GM13976 (cell line): Measurements from ENCODE around the gene JPT2.

ENCODE experiments used
- DNase-seq: peaks from one replicate; pipeline ENCODE4 v3.0.0; 2012; ENCODE audit warnings: low spot score
- in situ Hi-C: fragments of 300-500 bp; cut with MboI; formaldehyde crosslinking; loops from one replicate; pipeline ENCODE4 v1.12.0; 2022; ENCODE audit warnings: low sequenced_read_pairs, mixed read lengths, inconsistent platforms; ENCODE audit not compliant: unreplicated experiment
- TF ChIP-seq, protein P1 (sequence below): IDR thresholded peaks from 2 replicates; pipeline ENCODE4 v1.5.1; 2012; ENCODE audit warnings: borderline replicate concordance, mild to moderate bottlenecking; ENCODE audit not compliant: insufficient read depth; ENCODE audit errors: extremely low read depth, missing control alignments, control extremely low read depth

Gene JPT2

DNA sequence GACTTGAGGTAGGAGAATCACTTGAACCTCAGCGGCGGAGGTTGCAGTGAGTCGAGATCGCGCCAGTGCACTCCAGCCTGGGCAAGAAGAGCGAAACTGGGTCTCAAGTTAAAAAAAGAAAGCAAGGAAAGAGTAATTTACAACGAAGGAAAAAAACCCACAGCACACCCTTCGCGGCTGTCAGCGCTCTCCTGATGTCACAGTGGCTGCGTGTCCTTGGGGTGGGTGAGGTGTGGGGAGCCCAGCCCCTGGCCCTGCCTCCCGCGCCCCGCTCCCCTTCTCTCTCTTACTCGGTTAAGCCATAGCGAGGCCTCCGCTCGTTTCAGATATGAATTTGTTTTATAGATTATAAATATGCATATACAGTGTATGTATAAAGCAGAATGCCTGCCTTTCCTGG is 740 bp upstream of the JPT2 start:
- in situ Hi-C loops: no loop called here
- DNase-seq: no peak
- TF ChIP-seq, protein P1, sequence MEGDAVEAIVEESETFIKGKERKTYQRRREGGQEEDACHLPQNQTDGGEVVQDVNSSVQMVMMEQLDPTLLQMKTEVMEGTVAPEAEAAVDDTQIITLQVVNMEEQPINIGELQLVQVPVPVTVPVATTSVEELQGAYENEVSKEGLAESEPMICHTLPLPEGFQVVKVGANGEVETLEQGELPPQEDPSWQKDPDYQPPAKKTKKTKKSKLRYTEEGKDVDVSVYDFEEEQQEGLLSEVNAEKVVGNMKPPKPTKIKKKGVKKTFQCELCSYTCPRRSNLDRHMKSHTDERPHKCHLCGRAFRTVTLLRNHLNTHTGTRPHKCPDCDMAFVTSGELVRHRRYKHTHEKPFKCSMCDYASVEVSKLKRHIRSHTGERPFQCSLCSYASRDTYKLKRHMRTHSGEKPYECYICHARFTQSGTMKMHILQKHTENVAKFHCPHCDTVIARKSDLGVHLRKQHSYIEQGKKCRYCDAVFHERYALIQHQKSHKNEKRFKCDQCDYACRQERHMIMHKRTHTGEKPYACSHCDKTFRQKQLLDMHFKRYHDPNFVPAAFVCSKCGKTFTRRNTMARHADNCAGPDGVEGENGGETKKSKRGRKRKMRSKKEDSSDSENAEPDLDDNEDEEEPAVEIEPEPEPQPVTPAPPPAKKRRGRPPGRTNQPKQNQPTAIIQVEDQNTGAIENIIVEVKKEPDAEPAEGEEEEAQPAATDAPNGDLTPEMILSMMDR: no peak

GRCh38 chr16:1678500-1679098 is 520 bp downstream of the JPT2 start:
- no peak for DNase-seq
- TF ChIP-seq, protein P1: no peak
- in situ Hi-C loops: no loop called here

DNA sequence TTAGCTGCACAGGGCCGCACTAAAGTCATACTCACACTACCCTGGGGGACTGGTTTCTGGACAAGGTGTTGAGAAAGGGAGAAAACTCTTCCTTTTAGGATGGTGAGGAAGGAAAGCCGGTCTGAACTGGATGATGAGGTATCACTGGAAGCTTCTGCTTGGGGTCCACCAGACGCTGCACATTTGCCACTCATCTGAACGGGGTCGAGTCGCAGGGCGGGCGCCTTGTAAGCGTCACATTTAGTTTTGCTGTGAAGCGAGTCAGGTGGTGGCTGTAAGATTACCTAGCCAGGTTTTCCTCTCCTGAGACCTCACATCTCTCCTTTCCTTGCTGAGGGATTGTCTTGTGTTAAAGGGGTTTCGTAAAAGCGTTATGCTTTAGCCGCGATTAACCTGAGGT is 2.3 kb downstream of the JPT2 start:
- in situ Hi-C loops: no loop called here
- TF ChIP-seq, protein P1: no peak
- no peak for DNase-seq

GRCh38 chr16:1681032-1681431 is 3.0 kb downstream of the JPT2 start:
- TF ChIP-seq, protein P1: no peak
- no peak for DNase-seq
- in situ Hi-C loops: no loop called here

GRCh38 chr16:1687427-1688316 is 9.6 kb downstream of the JPT2 start:
- TF ChIP-seq, protein P1: no peak
- in situ Hi-C loops: no loop called here
- DNase-seq: no peak

DNA sequence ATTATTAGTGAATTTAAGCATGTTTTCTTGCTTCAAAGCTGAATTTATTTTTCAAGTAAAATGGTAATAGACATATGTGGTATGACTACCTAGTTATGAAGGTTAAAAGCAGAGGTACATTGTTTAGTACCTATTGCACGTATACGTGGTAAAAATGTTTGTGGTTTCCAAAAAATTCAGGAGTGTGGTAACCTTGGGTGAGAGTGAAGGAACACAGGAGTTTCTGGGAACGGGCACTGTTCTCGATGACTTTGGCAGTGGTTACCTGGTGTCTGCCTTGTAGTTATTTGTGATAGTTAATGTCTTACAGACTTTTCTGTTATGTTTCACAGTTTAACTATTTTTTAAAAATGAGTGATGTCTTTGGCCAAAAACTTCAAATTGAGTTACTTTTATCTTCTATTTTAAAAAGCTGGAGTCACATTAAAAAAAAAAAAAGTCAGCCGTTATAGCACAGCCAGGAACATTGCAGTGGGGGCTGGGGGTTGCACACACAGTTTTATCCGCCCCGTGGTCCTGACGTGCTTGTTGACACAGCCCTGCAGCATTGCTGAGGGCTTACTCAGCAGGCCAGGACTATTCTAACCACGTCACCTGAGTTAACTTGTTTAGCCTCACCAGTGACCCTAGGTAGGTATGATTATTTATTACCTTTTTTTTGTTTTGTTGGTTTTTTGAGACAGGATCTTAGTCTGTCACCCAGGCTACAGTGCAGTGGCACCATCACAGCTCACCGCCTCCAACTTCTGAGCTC is 10.9 kb downstream of the JPT2 start:
- TF ChIP-seq, protein P1: no peak
- in situ Hi-C loops: no loop called here
- DNase-seq: no peak
